HL-60 (cell line): Measurements from ENCODE around the gene PLCB1.

Source experiments
- DNase-seq, 2 experiments: peaks; one replicate each; pipeline ENCODE4 v3.0.0-alpha.2; 2010 to 2020; ENCODE audit warnings: low read depth in 1 of 2, low spot score in 1 of 2
- H3K27ac ChIP-seq: fragments of 250-450 bp; sonication (Bioruptor Pico); replicated peaks from 2 replicates; pipeline ENCODE4 v1.5.1; 2020; ENCODE audit warnings: mild to moderate bottlenecking, moderate library complexity
- H3K27me3 ChIP-seq: fragments of 250-450 bp; sonication (Bioruptor Pico); 2 replicates; pipeline ENCODE4 v1.5.1; 2021; ENCODE audit warnings: mild to moderate bottlenecking, moderate library complexity; ENCODE audit not compliant: insufficient read depth, poor library complexity, severe bottlenecking
- H3K4me3 ChIP-seq: replicated peaks from 2 replicates; pipeline ENCODE4 v1.5.1; 2011; ENCODE audit warnings: mild to moderate bottlenecking, control low read depth, low read length; ENCODE audit not compliant: insufficient read depth
- GABPA ChIP-seq: IDR thresholded peaks from 2 replicates; pipeline ENCODE4 v1.6.1; 2012; ENCODE audit warnings: low read depth
- POLR2AphosphoS5 ChIP-seq: IDR thresholded peaks from 2 replicates; pipeline ENCODE4 v1.6.1; 2012; ENCODE audit warnings: low read depth
- SPI1 ChIP-seq: IDR thresholded peaks from 2 replicates; pipeline ENCODE4 v1.6.1; 2012; ENCODE audit warnings: low read depth, mild to moderate bottlenecking, borderline replicate concordance
- TF ChIP-seq, protein P1 (sequence below): IDR thresholded peaks from one replicate; pipeline ENCODE4 v1.5.1; 2011; ENCODE audit warnings: low read length, control low read depth, inconsistent platforms; ENCODE audit not compliant: insufficient read depth
- TF ChIP-seq, protein P2 (sequence below): IDR thresholded peaks from 2 replicates; pipeline ENCODE4 v1.6.1; 2012; ENCODE audit warnings: low read depth; ENCODE audit not compliant: insufficient replicate concordance

The PLCB1 gene

DNA sequence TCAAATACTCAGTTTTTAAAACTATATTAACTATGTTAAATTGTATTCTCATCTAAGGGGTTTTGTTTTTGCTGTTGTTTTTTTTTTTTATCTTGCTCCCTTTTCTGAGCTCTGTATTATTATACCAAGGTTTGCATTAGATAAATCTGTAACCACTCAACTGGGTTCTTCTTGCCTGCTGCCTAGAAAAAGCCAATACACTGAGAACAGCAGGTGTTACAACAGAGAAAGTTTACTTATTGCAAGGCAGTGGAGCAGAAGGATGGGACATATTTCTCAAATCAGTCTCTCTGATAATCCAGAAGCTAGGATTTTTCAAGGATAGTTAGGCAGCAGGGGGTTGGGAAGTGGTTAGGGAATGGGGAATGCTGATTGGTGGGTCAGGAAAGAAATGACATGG lies 558.0 kb downstream of the PLCB1 start:
- Histone ChIP-seq H3K27me3 (no peaks in the 10 kb centered on the region), H3K4me3 (no peak overlapping the region), H3K27ac (no peak overlapping the region)
- TF ChIP-seq, protein P1, sequence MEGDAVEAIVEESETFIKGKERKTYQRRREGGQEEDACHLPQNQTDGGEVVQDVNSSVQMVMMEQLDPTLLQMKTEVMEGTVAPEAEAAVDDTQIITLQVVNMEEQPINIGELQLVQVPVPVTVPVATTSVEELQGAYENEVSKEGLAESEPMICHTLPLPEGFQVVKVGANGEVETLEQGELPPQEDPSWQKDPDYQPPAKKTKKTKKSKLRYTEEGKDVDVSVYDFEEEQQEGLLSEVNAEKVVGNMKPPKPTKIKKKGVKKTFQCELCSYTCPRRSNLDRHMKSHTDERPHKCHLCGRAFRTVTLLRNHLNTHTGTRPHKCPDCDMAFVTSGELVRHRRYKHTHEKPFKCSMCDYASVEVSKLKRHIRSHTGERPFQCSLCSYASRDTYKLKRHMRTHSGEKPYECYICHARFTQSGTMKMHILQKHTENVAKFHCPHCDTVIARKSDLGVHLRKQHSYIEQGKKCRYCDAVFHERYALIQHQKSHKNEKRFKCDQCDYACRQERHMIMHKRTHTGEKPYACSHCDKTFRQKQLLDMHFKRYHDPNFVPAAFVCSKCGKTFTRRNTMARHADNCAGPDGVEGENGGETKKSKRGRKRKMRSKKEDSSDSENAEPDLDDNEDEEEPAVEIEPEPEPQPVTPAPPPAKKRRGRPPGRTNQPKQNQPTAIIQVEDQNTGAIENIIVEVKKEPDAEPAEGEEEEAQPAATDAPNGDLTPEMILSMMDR = no peak
- TF ChIP-seq, protein P2, sequence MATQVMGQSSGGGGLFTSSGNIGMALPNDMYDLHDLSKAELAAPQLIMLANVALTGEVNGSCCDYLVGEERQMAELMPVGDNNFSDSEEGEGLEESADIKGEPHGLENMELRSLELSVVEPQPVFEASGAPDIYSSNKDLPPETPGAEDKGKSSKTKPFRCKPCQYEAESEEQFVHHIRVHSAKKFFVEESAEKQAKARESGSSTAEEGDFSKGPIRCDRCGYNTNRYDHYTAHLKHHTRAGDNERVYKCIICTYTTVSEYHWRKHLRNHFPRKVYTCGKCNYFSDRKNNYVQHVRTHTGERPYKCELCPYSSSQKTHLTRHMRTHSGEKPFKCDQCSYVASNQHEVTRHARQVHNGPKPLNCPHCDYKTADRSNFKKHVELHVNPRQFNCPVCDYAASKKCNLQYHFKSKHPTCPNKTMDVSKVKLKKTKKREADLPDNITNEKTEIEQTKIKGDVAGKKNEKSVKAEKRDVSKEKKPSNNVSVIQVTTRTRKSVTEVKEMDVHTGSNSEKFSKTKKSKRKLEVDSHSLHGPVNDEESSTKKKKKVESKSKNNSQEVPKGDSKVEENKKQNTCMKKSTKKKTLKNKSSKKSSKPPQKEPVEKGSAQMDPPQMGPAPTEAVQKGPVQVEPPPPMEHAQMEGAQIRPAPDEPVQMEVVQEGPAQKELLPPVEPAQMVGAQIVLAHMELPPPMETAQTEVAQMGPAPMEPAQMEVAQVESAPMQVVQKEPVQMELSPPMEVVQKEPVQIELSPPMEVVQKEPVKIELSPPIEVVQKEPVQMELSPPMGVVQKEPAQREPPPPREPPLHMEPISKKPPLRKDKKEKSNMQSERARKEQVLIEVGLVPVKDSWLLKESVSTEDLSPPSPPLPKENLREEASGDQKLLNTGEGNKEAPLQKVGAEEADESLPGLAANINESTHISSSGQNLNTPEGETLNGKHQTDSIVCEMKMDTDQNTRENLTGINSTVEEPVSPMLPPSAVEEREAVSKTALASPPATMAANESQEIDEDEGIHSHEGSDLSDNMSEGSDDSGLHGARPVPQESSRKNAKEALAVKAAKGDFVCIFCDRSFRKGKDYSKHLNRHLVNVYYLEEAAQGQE = no peak
- TF ChIP-seq SPI1 (no peak), GABPA (no peak), POLR2AphosphoS5 (no peak)
- no peak for DNase-seq

DNA sequence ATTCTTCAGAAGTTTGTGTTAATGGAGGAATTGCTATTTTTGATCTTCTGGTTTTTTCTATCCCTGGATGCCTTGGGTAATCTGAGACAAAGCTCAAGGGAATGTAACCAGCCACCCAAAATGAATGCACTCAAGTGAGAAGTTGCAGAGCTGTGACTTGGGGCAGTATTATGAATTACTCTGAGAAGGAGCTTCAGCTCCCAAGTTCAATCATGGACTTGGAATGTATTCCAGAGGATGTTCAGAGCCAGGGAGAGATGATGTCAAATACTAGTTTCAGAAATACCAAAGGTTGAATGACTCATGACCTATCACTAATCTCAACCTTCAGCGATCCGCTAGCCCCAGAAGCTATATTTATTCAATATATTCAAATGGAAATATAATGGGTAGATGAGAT lies 561.6 kb downstream of the PLCB1 start:
- DNase-seq = no peak

DNA sequence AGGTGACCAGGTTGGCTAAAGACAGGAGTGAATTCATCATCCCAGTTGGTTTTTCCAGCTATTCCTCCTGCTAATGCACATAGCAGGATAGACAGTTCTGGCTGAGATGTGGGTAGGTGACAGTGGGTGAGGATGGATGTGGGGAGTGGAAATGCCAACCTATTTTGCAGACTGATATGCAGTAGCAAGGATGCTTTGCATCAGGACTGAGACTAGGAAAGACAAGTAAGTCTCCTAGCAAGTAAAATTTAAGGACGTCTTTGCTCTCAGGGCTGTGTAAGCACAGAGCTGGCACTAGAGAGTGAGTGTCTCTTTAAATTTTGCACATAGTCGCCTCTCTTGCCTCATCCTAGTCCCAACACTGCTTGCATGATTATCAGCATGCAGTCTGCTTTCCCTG lies 568.7 kb downstream of the PLCB1 start:
- no peak overlapping the region for H3K27ac ChIP-seq
- DNase-seq = no peak
- H3K4me3 ChIP-seq = no peak overlapping the region
- no peak for TF ChIP-seq GABPA
- TF ChIP-seq POLR2AphosphoS5 = no peak
- TF ChIP-seq, protein P2 = no peak
- TF ChIP-seq SPI1 = no peak
- H3K27me3 ChIP-seq = no peaks in the 10 kb centered on the region

More for the DNA sequence above, 561.6 kb downstream of the PLCB1 start:
- Histone ChIP-seq H3K27ac (no peak overlapping the region), H3K27me3 (no peaks in the 10 kb centered on the region), H3K4me3 (no peak overlapping the region)
- no peak for TF ChIP-seq SPI1
- TF ChIP-seq, protein P1 = no peak
- no peak for TF ChIP-seq GABPA
- TF ChIP-seq, protein P2 = no peak
- TF ChIP-seq POLR2AphosphoS5 = no peak
